GM18520 (cell line): ENCODE data around the gene TCEANC2.
"Not testable (repeated sequence)": the region's sequence is repeated elsewhere in the genome, so short reads cannot be mapped to it uniquely, and the experiment has no call there.

Source experiments
- ATAC-seq: cut with Tn5 transposase; IDR thresholded peaks from one replicate; pipeline ENCODE4 v1.9.1; 2021; ENCODE audit not compliant: unreplicated experiment

Gene TCEANC2

GRCh38 chr1:54052934-54053744 is at the start of gene TCEANC2, which contains the start of gene TMEM59:
Gene TCEANC2 (plus strand): TSS chr1:54053608. CDS start chr1:54054423, 815 bp downstream.
Gene TMEM59 (minus strand): TSS chr1:54053204. CDS start chr1:54053188, 16 bp downstream.
- ATAC-seq = peak; percentile 93

GRCh38 chr1:54003750-54004480 is 49.5 kb upstream of the TCEANC2 start:
- not testable (repeated sequence) for ATAC-seq

DNA sequence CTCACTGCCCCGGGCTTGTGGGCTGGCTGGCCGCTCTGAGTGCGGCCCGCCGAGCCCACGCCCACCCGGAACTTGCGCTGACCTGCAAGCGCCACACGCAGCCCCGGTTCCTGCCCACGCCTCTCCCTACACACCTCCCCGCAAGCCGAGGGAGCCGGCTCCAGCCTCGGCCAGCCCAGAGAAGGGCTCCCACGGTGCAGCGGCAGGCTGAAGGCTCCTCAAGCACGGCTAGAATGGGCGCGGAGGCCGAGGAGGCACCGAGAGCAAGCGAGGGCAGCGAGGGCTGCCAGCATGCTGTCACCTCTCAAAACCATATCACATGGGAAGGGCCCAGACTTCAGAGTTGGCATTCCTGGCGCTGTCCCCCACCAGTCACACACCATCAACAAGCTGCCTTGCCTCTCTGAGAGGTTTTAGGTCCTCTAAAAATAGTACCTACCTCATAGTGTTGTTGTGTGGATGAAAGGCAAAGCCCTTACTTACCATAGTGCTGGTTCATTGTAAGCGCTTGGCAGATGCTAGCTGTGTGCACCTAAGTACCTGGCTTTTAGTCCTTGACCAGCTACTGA is 48.8 kb upstream of the TCEANC2 start:
- ATAC-seq = no peak

DNA sequence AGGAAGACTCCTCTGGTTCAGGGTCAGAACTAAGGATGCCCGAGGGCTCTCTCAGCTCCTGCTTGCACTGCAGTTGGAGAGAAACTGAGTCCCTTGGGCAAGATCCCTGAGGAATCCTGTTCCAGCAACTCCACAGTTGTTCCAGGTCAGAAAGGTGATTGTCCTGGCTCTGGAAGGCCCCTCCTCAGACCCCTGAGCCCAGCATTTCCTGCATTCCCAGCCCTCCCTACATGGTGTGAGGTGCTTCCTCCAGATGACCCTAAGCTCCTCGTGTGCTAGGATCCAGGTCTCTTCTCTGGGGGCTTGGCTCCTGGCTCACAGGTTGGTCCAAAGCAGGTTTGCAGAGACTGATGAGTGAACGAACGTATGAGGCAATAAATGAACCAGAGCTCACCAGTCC is 46.9 kb upstream of the TCEANC2 start:
- no peak for ATAC-seq

DNA sequence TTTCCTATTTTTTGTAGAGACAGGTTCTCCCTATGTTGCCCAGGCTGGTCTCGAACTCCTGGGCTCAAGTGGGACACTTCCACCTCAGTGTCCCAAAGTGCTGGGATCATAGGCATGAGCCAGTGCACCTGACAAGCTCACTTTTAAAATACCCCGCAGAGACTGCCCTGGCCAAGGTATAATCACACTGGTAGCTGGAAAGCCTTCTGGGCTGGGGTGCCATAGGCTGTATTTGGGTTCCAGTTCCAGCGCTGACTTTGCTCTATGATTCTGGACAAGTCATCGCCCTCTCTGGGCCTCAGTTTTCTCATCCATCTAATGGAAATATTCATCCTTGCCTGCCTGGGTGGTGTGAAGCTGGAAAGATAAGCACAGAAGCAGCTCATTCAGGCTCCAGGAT is 45.8 kb upstream of the TCEANC2 start:
- ATAC-seq = no peak

DNA sequence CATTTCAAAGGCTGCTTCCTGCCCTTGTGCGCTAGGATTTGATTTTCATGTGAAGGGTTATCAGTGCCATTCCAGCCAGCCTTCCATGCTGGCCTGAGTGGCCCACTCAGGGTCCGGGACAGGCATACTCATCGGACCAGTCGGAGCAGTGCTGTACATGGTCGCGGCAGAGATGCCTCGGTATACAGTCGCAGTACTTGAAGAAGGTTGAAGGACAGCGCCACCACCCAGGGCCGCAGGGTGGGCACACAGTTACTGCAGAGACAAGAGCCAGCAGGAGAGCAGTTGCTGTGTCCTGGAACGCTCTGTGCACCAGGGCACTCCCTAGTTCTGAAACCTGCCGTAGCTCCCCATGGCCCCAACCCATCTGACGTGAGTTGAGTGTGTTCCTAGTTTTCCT is 44.5 kb upstream of the TCEANC2 start:
- no peak for ATAC-seq

DNA sequence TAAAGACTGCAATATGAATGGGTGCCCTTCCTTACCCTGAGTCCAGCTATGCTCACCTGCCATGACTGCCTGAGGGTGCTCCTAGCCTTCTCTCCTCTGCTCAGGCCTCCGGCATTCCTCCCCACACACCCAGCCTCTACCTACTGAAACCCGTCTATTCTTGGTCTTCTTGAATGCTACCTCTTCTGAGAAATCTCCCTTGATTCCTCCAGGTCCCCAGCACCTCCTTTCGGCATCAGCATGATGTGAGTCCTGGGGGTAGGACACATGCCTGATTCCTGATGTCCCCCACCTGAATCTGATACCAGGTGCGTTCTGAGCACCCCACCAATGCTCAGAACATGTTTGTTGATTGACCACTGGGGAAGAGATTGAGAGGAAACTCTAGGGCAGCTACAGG is 44.0 kb upstream of the TCEANC2 start:
- no peak for ATAC-seq

DNA sequence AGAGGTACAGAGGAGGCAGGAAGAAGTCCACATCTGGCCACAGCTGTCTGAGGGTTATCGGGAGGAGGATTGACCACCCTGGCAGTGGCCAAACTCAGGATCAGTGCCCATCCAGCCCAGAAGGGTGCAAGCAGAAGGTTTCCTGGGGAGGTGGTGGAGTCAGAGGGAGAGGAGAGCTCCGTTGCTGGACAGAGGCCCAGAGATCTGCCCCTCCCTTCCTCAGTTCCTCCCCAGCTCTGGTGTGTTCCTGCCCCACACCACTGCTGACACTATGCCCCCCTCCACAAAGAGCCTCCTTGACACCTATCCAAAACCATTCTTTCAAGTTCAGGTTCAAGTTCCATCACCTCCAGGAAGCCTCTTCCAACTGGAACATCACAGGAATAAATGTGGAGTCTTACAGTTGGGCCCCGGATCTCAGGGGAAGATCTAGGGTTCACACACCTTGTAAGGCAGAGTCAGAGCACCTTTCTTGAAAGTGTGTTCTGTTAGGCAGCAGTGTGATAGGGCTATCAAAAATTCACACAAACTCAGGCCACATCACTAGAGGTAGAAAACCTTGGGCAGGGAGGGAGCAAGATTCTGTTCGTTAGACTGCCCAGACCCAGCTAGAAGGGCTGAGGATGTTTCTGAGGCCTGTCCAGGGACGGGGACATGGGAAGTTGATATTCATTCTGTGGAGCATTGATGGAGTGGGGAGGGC is 42.8 kb upstream of the TCEANC2 start:
- no peak for ATAC-seq

DNA sequence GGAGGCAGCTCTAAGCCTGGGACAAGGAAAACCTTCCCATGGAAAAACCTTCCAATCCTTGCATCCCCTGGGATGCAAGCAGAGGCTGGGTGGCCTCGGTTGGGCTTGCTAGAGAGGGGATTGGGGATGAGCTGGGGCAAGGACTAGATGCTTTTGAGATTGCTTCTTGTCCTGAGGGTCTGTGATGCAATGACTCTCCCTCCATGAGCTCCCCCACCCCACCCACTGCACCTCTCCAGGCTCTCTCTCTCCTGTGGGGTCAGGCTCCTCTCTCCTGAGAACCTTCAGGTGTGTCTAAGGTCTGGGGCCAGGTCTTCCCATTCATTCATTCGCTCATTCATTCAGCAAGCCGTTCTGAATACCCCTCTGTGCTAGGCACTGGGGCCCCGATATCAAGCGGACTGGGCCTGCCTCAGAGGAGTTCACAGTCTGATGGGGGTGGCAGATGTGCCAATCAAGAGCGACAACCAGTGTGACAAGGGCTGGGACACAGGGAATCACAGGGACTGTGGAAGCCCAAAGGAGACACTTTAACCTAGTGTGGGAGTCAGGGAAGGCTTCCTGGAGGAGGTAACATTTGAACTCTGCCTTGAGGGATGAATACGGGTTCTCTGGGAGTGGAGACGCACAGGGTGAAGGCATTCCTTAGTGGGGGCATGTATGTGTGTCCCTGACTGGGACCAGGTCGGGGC is 41.9 kb upstream of the TCEANC2 start:
- ATAC-seq = no peak

- no peak for ATAC-seq
Measured at GRCh38 chr1:54012008-54012325, 41.4 kb upstream of the TCEANC2 start.

GRCh38 chr1:54012863-54013262 is 40.5 kb upstream of the TCEANC2 start:
- no peak for ATAC-seq

DNA sequence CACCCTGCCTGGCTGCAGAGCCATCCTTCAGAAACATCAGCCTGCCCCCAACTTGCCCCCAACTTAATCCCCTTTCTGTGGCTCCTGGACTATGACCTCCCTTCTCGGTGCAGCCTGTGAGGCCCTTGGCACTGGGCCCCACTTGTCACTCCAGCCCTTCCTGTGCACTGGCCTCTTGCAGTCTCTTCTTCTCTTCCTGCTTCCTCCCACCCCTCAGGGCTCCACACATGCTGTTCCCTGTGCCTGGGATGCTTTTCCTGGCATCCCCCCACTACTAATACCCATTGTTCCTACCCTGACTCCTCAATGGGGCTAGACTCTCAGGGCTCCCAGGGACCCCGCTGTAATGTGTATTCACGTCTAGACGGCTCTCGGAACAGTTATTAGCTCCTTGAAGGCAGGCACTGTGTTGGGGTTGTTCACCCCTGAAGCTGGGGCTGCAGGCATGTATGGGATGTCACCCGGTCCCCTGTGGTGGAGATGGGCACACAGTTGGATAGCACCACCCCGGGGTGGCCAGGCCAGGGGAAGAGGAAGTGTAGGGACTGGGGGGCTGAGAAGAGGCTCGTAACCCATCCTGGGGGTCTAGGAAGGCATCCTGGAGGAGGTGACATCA is 39.9 kb upstream of the TCEANC2 start:
- ATAC-seq = no peak

DNA sequence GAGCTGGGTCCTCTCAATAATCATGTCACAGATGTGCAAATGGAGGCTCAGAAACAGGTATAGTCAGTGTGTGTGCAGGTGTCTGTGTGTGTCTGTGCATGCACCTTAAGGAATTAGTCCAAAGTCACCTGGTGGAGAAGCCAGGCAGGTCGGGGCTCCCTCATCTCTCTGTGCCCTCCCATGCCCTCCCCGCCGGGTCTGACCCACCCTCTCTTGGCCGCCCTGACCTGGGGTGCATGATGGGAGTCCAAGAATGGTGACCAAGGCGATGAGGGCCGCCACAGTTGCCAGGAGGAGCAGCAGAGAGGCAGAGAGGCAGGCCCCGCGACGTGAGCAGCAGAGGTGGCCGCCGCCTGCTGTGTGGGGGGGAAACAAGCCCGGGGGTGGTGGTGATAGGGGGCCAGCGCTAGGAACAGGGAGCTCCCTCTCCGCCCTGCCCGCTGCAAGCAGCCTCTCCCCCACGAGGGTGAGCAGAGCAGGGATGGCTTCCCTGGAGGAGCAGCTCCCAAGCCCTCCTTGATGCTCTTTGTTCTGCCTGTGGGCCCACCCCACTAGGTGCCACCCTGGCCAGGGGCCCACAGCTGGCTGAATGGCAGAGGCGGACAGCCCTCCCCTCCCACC is 39.3 kb upstream of the TCEANC2 start:
- ATAC-seq = no peak

DNA sequence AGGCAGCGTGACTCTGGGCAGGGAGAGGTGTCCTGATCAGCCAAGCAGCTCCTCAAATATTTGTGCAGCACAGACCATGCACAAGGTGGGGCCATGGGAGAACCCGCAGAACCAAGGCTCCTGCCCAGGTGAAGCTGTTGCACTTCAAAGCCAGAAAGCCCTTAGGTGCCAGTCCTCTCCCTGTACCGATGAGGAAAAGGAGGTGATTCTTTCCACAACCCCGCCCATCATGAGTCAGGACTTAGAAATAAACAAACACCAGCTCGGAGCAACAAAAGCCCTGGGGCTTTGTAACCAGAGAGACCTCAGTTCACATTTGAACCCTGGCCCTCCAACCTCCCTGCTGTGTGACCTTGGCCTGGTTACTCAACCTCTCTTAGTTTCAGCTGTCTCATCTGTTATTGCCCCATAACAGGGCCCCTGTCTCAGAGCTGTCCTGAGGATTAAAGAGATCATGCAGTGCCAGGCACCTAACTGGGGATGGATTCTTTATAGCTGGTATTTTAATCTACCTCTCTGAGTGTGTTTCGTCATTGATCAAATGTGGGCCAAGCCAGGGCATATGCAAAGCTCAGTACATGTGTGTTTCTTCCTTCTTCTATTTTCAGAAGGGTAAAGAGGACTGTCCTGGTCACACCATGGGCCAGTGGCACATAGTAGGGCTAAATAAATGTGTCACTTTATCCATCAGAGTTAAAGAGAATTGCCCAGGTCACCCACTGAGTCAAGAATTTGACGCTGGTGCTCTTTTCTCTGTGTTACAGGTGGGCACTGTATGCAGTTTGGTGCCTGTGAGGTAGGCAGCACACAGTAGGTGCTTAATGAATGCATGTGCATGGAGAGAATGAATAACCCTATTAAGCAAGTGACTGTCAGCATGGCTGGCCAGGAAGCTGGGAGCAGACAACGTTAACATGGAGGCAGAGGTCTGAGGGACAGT is 36.8 kb upstream of the TCEANC2 start:
- no peak for ATAC-seq

DNA sequence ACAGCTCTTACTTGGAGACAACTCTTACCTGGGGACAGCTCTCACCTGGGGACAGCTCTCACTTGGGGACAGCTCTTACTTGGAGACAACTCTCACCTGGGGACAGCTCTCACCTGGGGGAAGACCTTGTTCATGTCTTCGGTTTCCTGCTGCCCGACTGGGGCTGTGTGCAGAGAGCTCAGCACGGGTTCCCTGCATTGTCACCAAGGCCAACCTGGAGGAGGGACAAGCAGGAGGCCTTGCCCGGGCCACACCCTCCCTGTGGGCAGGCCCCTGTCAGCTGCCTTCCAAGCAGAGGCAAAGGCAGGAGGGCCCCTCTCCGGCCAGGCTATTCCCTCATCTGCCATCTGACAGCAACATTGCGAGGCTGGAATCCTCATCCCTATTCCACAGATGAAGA is 35.4 kb upstream of the TCEANC2 start, which contains the start of gene LDLRAD1:
TSS of gene LDLRAD1 (minus strand) at position 208 of the 400 bp plus-strand sequence. CDS start at position 134, 74 bp downstream.
- ATAC-seq = no peak

DNA sequence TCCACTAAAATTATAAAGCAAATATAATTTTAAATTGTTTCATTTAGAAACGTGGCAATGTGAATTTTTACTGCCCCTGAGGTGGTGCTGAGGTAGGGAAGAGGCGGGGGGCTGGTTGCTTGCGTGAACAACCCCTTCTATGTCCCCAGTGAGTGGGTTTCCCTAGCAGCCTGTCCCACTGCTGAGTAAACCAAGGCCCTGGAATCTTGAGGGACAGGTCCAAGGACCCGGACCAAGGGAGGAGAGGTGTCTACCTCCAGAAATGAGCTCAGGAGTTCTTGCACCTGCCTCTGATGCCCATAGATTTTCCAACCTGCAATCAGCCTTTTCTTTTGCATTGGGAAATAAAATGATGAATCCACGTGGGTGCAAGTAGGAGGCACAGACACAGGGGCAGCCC is 34.8 kb upstream of the TCEANC2 start:
- ATAC-seq = no peak

DNA sequence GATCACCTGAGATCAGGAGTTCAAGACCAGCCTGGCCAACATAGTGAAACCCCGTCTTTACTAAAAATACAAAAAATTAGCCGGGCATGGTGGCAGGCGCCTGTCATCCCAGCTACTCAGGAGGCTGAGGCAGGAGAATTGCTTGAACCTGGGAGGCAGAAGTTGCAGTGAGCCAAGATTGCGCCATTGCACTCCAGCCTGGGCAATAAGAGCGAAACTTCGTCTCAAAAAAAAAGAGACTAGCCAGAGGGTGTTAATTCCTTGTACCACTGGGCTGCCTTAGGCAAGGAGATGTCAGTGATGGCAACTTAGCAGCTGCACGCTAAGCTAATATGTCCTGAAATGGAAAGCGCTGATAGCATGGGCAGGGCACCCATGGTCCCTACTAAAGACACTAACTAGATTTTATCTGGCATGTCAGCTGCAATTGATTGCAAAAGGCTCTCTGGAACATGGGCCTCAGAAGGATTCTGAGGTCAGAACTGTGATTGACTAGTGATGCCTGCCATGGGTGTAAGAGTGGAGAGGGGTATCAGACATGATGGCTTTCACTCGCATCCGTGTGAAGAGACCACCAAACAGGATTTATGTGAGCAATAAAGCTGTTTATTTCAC is 33.7 kb upstream of the TCEANC2 start:
- not testable (repeated sequence) for ATAC-seq

GRCh38 chr1:54024358-54024757 is 29.1 kb upstream of the TCEANC2 start:
- ATAC-seq = no peak
